ENCODE results near the gene ACAP3.

DNA sequence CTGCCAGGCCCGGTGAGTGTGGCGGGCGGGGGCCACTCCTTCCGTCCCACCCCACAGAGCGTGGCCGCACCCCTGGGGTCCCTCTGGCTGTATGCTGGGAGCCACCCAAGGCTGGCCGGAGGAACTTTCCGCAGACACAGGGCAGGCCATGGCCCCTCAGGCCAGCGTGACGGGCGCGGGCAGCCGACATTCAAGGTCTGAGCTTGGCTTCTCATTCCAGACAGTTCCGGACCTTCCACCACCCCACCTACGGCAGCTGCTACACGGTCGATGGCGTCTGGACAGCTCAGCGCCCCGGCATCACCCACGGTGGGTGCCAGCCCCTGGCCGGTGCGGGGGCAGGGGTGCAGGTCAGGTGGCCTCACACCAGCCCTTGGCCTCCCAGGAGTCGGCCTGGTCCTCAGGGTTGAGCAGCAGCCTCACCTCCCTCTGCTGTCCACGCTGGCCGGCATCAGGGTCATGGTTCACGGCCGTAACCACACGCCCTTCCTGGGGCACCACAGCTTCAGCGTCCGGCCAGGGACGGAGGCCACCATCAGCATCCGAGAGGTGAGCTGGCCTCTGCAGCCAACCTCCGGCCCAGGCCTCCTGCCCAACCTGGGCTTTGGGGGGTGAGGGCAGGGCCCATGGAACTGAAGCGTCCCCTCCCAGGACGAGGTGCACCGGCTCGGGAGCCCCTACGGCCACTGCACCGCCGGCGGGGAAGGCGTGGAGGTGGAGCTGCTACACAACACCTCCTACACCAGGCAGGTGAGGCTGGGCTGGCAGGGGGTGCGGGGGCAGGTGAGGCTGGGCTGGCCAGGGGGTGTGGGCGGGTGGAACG, 20.2 kb downstream of the ACAP3 start:
- TF ChIP-seq, protein P1, sequence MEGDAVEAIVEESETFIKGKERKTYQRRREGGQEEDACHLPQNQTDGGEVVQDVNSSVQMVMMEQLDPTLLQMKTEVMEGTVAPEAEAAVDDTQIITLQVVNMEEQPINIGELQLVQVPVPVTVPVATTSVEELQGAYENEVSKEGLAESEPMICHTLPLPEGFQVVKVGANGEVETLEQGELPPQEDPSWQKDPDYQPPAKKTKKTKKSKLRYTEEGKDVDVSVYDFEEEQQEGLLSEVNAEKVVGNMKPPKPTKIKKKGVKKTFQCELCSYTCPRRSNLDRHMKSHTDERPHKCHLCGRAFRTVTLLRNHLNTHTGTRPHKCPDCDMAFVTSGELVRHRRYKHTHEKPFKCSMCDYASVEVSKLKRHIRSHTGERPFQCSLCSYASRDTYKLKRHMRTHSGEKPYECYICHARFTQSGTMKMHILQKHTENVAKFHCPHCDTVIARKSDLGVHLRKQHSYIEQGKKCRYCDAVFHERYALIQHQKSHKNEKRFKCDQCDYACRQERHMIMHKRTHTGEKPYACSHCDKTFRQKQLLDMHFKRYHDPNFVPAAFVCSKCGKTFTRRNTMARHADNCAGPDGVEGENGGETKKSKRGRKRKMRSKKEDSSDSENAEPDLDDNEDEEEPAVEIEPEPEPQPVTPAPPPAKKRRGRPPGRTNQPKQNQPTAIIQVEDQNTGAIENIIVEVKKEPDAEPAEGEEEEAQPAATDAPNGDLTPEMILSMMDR (IDR thresholded peaks at IDR 0.05; ENCODE audit: low read depth, low read length, missing input control), result no peak
- TF ChIP-seq, protein P2, sequence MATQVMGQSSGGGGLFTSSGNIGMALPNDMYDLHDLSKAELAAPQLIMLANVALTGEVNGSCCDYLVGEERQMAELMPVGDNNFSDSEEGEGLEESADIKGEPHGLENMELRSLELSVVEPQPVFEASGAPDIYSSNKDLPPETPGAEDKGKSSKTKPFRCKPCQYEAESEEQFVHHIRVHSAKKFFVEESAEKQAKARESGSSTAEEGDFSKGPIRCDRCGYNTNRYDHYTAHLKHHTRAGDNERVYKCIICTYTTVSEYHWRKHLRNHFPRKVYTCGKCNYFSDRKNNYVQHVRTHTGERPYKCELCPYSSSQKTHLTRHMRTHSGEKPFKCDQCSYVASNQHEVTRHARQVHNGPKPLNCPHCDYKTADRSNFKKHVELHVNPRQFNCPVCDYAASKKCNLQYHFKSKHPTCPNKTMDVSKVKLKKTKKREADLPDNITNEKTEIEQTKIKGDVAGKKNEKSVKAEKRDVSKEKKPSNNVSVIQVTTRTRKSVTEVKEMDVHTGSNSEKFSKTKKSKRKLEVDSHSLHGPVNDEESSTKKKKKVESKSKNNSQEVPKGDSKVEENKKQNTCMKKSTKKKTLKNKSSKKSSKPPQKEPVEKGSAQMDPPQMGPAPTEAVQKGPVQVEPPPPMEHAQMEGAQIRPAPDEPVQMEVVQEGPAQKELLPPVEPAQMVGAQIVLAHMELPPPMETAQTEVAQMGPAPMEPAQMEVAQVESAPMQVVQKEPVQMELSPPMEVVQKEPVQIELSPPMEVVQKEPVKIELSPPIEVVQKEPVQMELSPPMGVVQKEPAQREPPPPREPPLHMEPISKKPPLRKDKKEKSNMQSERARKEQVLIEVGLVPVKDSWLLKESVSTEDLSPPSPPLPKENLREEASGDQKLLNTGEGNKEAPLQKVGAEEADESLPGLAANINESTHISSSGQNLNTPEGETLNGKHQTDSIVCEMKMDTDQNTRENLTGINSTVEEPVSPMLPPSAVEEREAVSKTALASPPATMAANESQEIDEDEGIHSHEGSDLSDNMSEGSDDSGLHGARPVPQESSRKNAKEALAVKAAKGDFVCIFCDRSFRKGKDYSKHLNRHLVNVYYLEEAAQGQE (IDR thresholded peaks at IDR 0.05), result no peak
- no peak for TF ChIP-seq TAF1 (conservative IDR thresholded peaks at IDR 0.05)
- TF ChIP-seq, protein P3, sequence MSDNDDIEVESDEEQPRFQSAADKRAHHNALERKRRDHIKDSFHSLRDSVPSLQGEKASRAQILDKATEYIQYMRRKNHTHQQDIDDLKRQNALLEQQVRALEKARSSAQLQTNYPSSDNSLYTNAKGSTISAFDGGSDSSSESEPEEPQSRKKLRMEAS (IDR thresholded peaks at IDR 0.05), result no peak
- TF ChIP-seq, protein P4, sequence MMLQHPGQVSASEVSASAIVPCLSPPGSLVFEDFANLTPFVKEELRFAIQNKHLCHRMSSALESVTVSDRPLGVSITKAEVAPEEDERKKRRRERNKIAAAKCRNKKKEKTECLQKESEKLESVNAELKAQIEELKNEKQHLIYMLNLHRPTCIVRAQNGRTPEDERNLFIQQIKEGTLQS (IDR thresholded peaks at IDR 0.05), result no peak
- no peak for TF ChIP-seq YY1 (IDR thresholded peaks at IDR 0.05)
- TF ChIP-seq RAD21 (IDR thresholded peaks at IDR 0.05), result no peak

Measured in liver (tissue), 3 donors.